ENCODE data around the gene CTIF.

The CTIF gene

DNA sequence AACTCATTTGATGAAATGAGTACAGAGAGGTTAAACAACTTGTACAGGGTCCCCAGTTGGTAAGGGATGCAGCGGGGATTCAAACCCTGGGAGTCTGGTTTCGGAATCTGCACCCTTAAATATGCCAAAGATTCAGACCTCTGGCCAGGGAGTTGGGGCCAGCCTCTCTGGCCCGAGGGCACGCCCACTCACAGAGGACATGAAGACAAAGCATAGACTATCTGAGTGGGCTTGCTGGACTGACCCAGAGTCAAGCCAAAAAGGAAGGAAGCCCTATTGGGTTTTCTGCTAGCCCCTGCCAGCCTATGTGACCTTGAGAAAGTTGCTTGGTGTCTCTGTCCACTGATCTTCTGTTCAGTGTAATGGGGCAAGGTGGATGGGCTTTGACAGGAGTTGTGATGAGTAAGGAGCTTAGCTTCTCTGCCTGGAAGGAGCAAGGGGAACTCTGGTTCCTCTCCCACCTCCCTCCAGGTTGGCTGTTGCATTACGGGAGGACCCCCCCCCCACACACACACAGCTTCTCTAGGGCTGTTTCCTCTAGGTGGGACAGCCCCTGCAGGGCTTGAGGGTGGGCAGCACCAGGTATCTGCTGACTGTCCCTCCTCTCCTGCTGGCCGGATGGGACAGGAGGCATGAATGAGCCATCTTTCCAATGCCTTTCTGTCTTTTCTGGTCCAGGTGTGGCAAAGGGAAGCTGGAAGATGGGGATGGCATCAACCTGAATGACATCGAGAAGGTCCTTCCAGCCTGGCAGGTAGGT, 131.3 kb downstream of the CTIF start:
- no peak for DNase-seq

DNA sequence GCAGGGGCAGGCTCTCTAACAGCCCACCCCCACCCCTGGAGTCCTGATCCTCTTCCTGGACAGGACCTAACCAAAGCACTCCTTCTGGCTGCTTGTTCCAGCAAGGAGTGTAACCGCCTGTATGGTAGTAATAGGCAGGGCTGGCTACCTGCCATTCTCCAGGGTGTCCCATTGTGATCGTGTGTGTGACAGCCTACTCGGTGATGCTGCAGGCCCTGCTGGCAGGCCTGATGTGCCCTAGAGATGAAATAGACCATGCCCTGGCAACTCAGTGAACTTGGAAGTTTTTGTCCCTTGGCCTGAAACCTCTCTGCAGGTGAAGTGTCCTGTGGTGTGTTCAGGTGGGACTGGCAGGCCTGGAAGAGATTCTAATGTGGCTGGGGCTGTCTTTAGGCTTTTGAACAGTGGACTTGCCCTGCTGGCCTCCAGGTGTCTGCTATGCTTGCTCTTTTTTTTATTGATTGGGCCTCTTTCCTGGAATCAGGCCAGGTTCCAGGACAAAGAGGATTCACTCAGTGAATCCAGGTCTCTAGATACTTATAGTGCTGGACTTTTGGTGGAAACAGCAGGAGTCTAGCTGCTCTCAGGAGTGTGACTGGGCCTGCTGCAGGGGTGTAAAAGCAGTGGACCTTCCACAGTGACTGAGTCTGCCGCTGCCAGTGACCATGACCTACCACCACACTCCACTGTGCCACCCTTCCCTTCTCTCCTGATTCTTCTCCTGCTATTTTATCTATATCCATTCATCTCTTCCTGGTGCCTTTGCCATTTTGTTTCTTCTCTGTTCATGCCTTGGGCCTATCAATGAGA, 132.1 kb downstream of the CTIF start:
- DNase-seq: no peak

DNA sequence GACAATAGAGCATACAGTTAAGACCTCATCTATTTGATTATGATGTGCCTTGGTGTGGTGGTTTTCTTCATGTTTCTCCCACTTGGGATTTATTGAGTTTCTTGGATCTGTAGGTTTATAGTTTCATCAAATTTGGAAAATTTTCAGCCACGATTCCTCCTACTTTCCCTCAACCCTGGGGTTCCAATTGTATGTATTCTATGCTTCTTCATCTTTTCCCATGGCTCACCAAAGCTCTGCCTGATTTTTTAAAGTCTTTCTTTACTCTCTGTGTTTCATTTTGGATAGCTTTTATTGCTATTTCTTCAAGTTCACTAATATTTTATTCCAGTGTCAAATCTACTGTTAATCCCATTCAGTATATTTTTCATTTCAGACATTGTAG, 132.7 kb downstream of the CTIF start:
- no peak for DNase-seq

DNA sequence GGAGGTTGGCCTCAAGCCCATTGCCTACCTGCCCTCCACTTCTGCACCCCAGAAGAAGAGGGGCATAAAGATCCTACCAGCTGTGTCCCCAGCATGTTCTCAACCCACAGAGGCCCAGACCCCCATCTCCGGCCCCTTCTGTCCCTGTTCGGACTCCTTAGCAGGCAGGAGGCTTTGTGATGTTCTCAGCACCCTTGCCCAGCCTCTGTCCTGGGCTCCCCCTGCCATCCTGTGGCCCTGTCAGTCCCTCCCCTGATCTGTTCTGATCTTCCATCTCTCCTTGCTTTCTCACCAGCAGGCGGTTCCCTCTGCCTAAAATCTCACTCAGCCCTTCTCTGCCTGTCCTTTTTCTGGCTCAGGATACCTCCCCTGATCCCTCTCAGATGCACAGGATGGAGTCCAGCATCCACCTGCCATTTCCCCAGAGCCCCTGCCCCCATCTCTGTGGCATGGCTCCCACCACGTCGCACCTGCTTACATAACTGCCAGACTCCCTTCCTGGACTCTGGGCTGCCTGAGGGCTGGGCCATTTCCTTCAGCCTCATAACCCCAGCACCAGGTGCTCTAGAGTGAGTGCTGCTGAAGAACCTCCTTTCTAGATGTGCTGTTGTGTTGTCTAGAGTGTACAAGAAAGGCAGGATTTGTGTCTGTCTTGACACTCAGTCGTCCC, 134.0 kb downstream of the CTIF start:
- DNase-seq: no peak

DNA sequence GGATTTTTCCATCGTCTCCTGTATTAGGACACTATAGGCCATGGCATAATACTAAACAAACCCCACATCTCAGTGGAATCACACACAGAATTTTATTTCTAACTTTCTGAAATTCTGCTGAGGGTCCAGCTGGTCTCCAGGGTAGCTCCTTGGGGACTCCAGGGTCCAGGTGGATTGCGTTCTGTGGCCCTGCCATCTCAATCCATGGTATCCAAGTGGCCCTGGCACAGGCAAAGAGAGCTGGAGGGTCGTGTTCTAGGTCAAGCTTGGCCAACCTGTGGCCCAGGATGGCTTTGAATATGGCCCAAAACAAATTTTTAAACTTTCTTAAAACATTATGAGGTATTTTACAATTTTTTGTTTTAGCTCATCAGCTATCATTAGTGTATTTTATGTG, 134.6 kb downstream of the CTIF start:
- no peak for DNase-seq

DNA sequence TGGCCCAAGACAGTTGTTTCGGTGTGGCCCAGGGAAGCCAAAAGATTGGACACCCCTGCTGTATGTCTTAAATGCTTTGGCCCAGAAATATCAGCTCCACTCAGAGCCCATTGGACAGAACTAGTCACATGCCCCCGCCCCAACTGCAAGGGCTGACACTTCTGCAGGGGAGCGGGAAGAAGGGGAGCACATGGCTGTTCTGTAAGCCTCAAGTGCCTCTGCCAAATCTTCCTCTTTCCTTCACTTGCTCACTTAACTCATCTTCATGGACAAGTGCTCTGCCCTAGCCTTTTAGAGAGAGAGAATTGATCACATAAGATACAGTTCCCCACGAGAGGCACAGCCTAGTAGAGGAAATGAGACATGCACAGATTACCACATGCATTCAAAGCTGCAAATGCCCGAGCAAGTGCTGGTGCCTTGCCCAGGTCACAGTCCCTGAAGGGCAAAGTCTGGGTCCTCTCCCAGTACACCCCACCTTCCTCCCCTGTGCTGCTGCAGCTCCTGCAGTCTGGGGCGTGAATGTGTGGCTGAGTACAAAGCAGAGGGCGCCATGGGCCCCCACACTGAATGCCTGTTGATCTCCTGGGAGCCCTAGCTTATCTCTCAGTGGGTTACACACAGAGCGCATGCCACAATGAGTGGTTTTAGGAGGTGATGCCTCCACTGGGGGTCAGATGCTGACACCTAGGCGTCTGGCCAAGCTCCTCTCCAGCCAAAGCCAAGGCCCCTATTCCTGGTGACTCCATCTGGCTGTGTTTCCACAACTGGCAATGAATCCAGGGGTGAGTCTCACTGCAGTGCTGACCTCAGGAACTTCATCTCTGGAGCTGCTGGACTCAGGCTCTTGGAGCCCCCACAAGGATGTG, 135.3 kb downstream of the CTIF start:
- DNase-seq: no peak

DNA sequence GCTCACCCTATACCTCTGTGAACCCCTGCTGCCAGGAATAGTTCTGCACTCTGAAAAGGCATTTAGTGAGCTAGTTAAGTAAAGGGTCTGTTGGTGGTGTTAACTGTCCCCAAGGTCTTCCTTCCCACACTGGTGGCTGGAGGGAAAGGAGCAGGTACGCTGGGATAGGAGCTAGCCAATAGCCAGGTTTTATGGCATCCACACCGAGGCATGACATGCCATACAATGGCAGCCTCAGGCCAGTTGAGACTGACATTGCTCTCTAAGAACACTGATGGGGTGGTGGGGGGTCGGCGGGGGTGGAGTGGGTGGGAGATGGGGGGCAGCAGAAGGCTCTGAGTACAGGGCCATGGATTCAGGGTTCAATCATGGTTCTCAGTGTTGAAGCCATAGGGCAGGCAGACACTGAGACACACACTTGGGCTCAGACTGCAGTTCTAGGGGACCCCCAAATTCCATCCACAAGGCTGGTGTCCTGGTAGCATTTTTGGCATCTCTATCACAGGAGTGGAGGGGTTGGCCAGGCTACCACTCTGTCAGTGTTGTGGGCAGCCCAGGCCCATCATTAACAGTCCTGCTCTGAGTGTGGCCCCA, 136.0 kb downstream of the CTIF start:
- no peak for DNase-seq

DNA sequence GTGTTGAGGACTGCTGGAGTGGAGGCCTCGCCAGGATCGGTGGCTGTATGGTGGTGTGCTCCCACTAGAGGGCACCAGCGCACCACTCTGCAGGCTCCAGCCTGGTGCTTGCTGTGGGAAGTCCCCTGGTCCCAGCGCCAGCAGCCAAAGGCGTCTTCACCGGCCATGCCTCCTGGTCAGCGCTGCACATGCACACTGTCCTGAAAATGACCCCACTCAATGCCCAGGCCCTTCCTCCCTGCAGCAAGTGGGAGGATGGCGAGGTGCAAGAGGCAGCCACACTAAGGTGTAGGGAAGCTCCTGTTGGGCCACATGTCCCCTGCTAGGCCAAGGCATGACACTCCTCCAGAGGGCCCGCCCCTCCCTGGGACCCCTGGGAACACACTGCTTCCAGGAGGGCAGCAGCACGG, 136.5 kb downstream of the CTIF start:
- DNase-seq: peak; percentile 87 to 90

DNA sequence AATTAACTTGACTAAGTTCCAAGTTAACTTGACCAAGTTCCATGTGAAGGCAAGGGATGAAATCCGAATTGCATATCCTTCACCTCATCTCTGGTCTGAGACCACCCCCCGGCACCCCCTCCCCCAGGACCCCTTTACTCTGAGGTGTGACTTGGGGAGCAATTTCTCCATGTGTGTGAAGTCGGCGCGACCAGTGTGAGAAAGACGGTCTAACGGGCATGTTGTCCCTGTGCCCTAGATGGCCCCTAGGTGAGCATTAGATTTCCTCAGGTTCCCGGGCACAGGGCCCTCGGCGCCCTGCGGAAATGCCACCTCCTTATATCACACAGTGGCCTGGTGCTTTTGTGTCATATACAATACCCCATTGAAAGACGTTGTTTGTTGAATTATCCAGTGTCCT, 137.1 kb downstream of the CTIF start:
- DNase-seq: no peak

DNA sequence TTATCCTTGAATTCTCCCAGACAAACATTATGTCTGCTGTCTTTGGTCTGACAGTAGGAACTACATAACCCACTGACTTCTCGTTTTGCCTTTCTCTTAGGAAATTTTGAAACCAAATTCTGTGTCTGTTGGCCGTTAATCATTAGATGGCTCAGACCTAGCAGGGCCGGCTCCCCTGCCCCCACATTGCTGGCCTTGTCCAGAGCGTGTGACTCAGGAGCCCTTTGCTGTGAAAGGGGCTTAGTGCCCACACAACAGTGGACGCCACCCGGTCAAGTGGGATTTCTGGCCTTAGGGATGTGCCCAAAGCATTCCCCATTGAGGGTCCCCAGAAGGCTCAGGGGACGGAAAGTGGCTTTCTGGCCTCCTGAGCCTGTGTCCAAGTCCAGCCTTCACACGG, 137.5 kb downstream of the CTIF start:
- DNase-seq: no peak

DNA sequence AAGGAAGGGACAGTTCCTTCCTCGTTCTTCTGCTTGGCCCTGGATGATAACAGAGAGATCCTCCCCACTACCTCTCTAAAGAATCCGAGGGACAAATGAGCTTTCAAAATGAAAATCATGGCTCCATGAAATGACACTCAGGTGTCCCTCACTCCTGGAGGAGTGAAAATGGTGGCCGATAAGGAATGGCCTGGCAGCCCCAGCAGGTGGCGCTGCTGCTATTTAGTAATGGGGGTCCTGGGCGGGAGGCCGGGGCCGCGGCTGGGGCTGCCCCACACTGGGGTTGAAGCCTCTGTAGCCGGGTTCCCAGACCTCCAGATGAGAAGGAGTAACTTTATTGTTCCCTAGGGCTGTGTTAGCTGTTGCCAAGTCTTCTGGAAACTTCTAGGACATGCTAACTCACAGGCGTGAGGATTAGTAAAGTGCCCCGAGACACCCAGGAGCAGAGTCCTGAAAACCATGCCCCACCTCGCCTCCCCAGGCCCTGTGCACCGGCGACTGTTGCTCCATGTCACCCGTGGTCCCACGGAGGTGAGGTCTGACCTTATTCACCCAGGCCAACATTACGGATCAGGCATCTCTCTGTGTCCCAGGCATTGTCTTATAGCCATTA, 138.0 kb downstream of the CTIF start:
- DNase-seq: peak; percentile 76 to 80

DNA sequence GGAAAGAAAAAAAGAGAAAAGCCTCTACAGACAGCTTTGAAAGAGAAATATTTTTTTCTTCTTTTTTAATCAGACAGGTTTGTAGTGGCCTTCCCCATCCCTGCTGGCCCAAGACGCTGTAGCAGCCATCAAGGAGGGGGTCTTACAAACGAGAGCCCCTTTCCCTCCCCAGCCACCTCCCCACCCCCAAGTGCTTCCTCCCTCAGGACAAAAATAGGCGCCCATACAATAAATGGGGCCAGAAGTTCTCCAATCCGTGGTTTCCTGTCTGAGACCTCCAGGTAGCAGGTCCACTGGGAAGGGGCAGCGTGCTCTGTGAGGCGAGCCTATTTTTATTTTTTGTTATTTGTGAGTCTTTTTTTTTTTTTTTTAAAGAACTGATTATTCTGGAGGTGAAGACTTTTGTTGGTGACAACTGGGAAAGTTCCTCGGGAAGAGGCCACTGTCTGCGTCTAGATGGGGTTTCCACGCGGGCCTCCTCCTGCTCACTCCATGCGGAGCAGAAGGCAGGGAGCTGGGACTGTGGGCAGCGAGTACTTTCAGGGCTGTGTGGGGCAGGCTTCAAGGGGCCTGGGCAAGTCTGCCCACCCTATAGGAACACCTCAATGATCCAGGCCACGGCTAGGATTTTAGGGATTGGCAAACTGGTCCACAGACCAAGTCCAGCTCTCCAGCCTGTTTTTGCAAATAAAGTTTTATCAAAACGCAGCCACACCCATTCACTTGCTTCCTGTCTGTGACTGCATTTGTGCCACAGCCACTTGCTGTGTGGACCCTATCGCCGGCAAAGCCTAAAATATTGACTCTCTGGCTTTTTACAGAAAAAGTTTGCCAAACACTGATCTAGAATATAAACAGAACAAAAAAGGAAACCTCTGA, 139.6 kb downstream of the CTIF start:
- DNase-seq: no peak

DNA sequence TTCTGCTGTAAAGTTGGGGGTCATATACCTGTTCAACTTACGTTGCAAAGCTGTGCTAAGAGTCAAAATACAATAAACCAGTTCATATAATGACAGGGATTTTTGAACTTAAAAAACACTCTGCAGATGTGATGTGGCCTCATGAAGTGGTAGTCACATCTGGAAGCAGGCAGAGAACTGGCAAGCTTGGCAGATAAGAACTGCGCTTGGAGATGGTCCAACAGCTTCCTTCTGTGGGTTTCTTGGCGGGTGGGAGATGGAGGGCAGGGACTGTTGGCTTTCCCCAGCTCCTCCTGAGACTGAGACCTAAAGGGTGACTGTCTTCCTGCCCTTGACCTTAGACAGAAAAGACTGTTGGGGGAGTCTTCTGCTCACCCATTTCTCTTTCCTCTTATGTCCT, 140.4 kb downstream of the CTIF start:
- no peak for DNase-seq

DNA sequence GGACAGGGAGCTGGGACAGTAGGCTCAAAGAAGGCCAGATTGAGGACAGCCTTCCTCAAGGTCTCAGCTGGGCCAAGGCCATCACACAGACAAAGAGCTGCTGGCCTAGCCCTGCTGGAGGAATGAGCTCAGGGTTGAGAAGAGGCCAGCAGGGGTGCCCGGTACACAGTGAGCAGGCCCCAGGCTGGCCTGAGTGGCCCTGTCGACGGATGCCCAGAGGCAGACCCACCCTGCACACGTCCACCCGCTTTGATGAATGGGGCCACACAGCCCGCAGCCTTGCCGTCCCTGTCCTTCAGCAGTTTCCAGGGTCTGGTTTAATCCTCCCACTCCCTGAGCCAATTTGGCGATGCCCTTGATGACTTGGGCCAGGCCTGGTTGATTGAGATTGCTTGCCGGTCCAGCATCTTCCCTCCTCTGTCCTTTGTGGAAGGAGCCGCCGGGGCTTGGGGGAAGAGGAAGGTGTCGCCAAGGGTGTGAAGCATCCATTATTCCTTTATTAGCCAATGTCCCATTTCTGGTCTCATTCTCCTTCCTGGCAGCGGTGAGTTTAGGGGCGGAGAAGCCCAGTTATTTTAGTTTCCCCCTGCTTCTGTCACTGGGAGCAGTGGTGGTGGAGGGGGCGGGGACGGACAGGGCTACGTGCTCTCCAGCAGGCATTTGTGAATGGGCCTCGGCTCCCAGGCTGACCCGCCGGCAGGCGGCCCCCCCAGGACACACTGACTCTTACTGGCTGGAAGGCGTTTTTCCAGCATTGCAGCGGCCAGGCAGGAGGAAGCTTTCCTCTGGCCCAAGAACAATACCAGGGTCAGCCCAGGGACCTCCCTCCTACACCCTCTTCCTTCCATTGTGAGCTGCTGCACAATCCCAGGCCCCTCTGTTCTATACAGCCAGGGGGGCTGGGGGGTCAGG, 141.8 kb downstream of the CTIF start:
- no peak for DNase-seq

DNA sequence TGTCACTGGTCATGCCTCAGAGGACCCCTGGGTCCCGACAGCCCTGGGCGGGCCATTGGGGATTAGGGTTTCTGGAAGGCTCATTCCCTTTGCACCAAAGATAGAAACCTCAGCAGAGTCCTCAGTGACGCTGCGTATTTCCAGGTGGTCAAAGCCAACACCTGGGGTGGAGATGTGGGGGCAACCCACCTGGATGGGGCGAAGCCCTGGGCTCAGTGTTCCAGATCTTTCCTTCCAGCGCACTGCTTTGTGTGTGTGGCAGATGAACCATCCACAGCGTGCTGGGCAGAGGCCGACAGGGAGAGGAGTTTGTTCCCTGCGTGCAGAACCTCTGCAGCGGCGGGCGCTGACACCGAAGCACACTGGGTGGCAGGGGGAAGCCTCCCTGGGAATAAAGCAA, 143.9 kb downstream of the CTIF start:
- DNase-seq: no peak

DNA sequence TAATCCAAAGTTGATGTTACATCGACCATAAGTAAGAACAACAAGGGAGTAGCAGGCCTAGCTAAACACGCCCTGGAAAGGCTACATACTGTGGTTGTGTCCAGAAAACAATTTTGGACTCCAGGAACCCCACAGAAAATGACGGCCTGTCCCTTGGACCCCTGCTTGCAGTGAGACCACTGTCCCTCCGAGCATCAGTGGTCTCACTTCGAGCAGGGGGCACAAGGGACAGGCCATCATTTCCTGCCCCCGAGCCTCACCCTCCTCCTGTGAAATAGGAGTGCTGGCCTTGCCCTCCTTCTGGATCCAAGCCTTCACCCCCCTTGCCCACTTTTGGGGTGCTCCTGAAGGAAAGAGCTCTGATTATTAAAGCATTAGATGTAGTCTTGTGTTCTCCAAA, 144.4 kb downstream of the CTIF start:
- no peak for DNase-seq

DNA sequence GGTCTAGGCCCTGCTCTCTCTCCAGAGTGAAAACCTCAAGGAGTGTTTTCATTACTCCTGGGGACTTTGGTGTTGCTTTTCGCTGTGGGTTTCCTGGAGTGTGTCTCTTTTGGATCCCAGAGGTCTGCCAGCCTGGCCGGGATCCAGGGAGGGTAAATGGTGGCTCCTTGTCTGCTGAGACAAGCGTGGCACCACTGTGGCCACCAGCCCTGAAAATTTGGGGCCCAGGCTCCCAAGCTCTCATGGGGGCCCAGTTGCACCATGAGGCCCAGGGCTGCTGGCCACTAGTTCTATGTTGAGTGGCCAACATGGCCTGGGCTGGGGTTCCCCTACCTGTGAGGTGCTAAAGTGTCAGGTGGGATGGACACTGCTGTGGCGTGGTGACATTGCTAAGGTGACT, 144.8 kb downstream of the CTIF start:
- DNase-seq: no peak

DNA sequence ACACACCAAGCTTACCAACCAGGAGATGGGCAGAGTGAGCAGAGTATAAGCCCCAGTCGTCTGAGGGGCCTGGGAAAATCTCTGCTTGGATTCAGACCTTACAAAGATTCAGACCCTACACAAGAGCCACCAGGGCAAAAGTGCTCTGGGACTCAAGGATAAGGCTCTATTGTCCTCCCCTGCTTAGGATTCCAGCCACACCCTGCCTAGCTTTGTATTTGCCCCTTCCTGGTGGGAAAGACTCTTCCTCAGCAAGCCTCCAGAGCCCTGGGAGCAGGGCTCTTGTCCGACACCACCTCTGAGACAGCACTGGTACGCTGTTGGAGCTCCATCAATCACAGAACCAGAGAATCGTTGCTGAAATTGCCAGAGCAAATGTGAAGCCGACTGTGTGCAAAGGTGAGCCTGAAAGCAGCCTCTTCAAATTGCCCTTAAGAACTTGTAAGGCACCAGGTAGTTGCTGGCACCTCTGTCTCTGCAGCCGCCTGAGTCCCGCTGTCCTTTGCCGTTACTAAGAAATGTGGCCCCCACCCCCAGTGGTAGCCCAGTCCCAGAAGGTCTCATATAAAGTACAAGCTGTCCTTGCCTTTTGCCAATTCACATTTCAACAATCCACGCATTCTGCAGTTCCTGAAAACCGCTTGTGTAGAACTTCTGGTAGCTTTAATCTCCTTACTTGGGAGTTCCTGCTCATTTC, 148.7 kb downstream of the CTIF start:
- DNase-seq: no peak

DNA sequence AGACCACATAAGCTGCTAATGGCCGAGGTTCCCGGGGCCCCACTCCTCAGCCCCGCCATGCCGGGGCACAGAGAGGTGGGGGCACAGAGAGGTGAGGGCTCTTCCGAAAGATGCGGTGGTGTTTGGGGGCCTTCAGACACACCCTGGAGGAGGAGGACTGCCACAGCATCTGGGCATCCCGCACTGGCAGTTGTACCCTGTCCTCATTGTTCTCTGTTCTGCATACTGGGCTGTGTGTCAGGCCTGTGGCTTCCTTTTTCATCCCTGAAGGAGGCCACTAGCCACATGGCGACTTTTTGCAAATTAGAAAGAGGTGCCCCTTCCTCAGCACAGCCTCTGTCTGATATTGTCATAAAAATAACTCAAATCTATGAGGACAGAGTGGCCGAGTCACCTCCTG, 150.1 kb downstream of the CTIF start:
- no peak for DNase-seq

Data from activated CD4-positive, alpha-beta T cell treated with anti-CD3 and anti-CD28 coated beads, Interleukin-2, amount 50 U/mL, for 48 hours (primary cell).